ENCODE measurements around the gene PROKR1.

- no peak for TF ChIP-seq POLR2A (IDR thresholded peaks at IDR 0.05)
- TF ChIP-seq CTCF (IDR thresholded peaks at IDR 0.05): no peak
These were observed 2.1 kb downstream of the PROKR1 start for GRCh38 chr2:68645523-68645922.
